ENCODE data around the gene NOTCH2.
"Not testable (repeated sequence)": the region's sequence is repeated elsewhere in the genome, so short reads cannot be mapped to it uniquely, and the experiment has no call there.

Gene NOTCH2

GRCh38 chr1:120069067-120069919 is at the start of gene NOTCH2:
Gene NOTCH2 (minus strand): TSS chr1:120069662. CDS start chr1:120069406, 256 bp downstream.
- DNase-seq: not testable (repeated sequence)

GRCh38 chr1:120117371-120118177 is 48.1 kb upstream of the NOTCH2 start:
- DNase-seq: not testable (repeated sequence)

DNA sequence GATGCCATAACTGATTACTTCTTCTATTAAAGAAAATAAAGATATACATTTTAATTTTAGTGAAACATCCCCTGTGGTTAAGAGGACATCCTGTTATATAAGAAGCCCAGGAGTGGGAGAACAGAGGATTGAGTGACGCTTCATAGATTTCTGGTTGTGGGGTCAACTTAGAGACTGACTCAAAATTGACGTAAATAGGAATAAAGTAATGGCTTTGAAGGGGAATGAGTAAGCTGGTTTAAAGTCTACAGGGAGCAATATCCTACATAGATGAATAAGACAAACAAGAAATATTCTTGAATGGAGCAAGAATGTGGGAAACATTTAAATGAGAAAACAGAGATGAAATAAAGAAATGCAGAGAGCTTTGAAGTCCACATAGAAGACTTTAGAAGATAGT is 46.6 kb upstream of the NOTCH2 start:
- DNase-seq: not testable (repeated sequence)

GRCh38 chr1:120113134-120113533 is 43.7 kb upstream of the NOTCH2 start:
- DNase-seq: not testable (repeated sequence)

DNA sequence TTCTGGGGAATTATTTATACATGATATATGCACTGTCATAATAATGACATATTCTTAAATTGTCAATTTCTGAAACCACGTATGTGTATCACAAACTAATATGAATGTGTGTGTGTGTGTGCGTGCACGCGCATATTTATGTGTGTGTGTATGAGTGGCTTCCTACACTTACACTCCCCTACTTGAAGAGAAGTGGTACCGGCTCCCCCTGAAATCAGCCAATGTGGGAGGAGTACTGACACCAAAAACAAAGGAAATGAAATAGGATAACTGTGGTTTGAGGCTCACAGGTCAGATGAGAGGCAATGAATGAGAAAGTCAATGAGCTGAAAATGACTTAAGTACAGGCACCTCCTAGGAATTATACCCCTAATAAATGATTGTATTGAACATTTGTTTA is 42.8 kb upstream of the NOTCH2 start:
- DNase-seq: not testable (repeated sequence)

GRCh38 chr1:120111771-120112170 is 42.3 kb upstream of the NOTCH2 start:
- not testable (repeated sequence) for DNase-seq

DNA sequence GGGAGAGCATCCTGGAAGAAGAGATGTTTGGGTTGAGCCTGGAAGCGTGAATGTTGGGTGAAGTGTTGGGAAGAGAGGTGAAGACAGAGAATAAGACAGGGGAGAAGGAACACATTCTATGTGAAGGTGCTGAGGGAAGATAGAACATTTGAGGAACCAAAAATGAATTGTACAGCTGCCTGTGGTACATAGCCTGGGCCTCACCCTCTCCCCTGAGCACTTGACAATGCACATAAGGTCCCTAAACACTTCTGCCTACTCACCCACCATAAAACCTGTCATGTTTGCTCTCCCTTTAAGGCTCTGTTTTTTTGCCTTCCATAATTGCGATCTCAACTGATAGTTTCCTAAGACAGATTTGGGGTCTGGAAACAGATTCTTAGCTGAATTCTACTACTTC is 41.5 kb upstream of the NOTCH2 start:
- DNase-seq: not testable (repeated sequence)

- not testable (repeated sequence) for DNase-seq
These were observed 40.2 kb upstream of the NOTCH2 start for GRCh38 chr1:120109656-120110055.

GRCh38 chr1:120109180-120109579 is 39.7 kb upstream of the NOTCH2 start:
- not testable (repeated sequence) for DNase-seq

DNA sequence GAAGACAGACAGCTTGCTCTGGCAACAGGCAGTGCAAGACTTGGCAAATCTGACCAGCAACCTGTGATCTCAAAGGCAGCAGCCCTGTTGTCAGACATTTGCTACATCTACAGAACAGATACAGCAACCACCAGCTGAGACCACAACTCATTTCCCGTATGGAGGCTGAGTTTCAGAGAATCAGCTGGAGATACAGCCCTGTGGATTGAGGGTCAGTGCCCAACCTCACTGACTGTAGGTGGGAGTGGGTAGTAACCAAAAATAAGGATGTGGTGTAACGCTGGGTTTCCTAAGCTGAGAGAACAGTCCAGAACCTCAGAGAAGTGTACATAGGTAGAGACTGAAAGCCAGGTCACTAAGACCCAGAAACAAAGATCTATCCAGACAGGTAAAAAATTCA is 35.8 kb upstream of the NOTCH2 start:
- DNase-seq: not testable (repeated sequence)

GRCh38 chr1:120103768-120104167 is 34.3 kb upstream of the NOTCH2 start:
- DNase-seq: not testable (repeated sequence)

GRCh38 chr1:120101593-120101992 is 32.1 kb upstream of the NOTCH2 start:
- DNase-seq: not testable (repeated sequence)

DNA sequence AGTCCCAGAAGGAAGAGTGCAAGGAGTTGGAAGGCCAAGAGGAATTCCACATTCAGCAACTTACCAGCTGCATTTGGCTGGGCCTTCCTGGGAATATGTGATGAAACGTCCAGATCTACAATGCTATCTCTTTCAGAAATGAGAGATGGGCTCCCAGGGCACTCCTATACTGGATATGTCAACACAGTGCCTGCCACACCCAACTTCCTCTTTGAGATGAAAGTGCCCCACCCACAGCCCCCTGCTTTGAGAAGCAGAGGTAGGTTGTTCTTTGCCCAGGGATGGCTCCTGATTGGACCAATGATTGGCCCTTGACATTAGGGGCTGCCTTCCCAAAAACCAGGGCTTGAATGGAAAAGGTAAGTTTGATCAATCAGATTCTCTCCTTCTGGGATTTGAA is 31.1 kb upstream of the NOTCH2 start:
- DNase-seq: not testable (repeated sequence)

DNA sequence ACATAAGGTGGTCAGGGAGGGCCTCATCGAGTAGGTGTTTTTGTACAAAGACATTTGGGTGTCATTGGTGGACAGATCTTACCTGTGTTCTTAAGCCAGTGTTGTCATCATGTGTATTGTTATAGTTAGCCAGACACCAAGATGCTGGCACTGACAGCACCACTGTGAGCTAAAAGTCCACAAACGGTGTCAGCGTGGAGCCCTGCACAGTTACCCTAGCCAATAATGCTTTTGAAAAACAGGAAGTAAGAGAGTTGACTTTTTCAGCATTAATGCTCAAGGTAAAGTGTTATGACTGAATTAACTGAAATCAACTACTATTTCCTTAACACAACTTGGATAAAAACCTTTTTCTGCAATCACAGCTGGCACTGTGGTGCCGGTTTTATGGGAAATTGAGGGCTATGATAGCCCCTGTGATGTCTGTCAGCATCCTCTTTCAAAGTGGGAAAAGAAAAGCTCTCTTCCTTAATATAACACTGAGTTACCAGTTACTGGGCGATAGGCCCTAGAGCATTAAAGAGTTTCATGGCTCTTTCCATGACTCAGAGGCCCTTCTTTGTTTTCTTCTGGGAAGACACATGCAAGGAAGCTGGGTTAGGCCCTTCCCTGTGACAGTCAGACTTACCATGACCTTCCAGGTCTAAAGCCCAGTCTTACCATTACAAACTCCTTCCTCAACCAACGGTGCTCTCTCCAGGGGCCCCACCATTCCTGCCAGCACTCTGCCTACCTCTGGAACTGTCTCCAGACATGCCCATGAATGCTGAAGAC is 29.7 kb upstream of the NOTCH2 start:
- DNase-seq: not testable (repeated sequence)

DNA sequence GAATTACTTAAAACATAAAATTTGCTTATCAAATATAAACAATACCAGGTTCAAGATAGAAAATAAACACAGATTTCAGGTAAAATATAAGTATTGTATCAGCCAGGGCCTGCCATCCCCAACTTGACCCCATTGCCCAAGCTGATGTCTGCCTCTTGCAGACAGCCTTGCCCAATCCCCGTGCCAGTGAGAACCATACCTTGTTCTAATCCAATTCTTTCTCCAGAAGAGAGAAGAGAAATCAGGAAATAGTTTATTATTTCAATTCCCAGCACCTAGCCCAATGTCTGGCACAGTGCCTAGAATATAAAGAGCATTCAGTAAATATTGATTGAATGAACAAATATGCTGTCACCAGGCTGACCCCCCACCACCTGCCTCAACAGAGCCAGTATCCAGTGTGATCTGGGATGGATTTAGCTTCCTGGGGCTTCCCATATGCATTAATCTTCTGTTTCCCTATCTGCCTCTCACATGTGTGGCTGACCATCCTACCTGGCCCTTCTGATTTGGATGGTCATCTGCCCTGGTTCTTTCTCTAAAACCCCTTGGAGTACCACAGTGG is 27.6 kb upstream of the NOTCH2 start:
- DNase-seq: not testable (repeated sequence)

DNA sequence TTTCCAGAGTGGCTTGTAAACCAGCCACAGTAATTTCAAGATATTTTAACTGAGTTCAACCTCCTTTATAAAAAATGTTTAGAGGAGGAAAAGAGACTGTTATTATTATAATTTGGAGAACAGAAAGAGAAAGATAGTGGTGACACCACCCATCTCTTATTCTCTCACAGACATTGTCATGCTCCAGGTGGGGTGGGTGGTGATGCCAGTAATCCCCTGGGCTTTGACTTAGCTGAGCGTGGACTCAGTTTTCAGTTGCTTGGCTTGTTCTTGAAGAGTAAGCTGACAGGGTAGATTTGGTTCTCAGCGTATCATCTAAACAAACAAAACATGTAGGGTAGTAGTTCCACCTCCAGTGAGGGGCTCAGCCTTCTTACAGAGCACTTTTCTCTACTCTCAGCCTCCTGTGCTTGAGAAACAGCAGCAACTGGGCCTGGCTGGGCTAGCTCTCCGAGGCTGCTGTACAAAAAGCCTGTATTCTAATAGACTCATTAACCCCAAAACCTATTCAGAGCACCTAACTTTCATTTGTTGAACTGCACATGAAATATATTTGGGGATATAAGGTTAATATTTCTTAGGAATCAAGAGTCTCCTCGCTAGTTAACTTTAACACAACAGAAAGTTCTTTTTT is 24.2 kb upstream of the NOTCH2 start:
- not testable (repeated sequence) for DNase-seq

DNA sequence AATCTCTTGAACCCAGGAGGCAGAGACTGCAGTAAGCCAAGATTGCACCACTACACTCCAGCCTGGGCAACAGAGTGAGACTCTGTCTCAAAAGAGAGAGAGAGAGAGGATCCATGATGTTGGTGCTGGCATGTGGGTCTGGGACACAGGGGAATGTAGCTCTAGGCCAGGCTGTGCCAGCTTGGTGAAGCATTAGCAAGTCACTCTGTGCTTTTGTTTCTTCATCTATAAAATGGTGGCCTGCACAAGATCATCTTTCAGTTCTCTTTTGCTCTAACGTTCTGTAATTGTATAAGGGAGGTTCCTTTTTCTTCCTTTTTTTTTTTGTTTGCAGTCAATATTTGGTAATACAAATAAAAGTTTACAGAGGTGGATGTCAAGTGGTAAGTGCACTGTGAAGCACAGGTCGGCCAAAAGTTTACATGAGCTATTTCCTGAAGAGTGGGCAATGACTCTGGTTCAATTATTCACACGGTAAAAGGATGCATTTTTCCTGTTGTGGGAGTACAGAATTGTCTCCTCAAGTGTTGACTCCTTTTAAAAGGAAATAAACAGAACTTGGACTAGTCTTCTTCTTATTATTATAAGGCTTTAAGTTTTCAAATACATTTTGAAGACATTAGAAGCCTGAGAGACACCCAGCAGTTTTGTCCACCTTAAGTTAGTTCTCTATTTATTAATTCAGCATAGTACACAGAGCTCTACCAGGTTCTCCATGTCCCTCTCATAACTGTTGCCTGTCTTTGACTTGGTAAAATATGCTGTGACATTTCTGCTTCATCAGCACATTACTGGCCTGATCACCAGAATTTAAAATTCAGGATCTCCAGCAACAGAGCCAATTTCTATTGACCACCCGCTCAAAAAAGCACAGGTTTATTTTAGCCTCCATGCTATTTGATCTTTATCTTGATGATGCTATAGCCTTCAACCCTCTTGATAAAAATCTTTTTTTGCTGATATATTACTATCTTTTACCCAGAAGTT is 23.1 kb upstream of the NOTCH2 start:
- DNase-seq: not testable (repeated sequence)

GRCh38 chr1:120090830-120091229 is 21.4 kb upstream of the NOTCH2 start:
- not testable (repeated sequence) for DNase-seq

- not testable (repeated sequence) for DNase-seq
These were observed 18.5 kb upstream of the NOTCH2 start for GRCh38 chr1:120087959-120088358.

GRCh38 chr1:120069920-120070214 is 405 bp upstream of the NOTCH2 start:
- not testable (repeated sequence) for DNase-seq

DNA sequence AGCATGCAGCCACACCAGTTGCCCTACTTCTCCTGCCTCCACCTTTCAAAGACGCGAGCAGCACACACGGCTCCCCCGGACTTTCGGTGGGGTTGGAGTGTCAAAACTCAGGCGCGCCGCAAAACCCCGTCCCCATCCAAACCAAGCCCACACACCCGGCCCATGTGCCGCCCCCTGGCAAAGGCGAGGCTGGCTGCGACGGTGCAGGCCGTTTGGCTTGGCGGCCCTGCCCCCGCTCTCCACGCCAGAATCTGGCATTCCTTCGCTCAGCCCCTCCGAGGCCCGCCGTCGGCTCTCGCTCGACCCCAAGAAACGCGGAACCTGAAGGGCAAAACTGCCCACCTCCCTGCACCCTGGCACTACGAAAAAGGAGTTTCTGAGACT is 787 bp downstream of the NOTCH2 start:
- DNase-seq: not testable (repeated sequence)
